ENCODE measurements around the gene KLHL17. TPM values are rescaled to one million over a fixed set of nuclear protein-coding genes. Genes with fewer than 3 reads are reported as not detected.

KLHL17 gene
- total and polyA plus RNA-seq, 10 of the 15 experiments (the other 5 are each of a cell fraction or from before 2014, with no cell fraction given) = 0.03 to 30.6 (median 5.3) TPM

- TF ChIP-seq ELK1 (IDR thresholded peaks at IDR 0.05; ENCODE audit: low read depth, low read length) (no peak), SMAD1 (IDR thresholded peaks at IDR 0.05; ENCODE audit: low read depth, partially characterized antibody) (no peak), EZH2 (IDR thresholded peaks at IDR 0.05; ENCODE audit: borderline replicate concordance, control insufficient read depth, low read depth, low read length) (no peak), SP1 (IDR thresholded peaks at IDR 0.05; ENCODE audit: low read depth, low read length) (no peak), JUNB (IDR thresholded peaks at IDR 0.05) (no peak), MTA2 (IDR thresholded peaks at IDR 0.05; ENCODE audit: low read depth) (no peak), KLF5 (IDR thresholded peaks at IDR 0.05; ENCODE audit: partially characterized antibody) (no peak), CEBPB (IDR thresholded peaks at IDR 0.05; ENCODE audit: borderline replicate concordance in 1 of 2, low read depth in 2 of 2, low read length in 2 of 2) (no peak), ZBTB40 (IDR thresholded peaks at IDR 0.05; ENCODE audit: borderline replicate concordance) (no peak), HDAC6 (IDR thresholded peaks at IDR 0.05; ENCODE audit: unreplicated experiment) (no peak), MYC (IDR thresholded peaks at IDR 0.05; ENCODE audit: insufficient read depth, insufficient read length, insufficient replicate concordance, low read length, severe bottlenecking) (no peak), NRF1 (conservative IDR thresholded peaks at IDR 0.05; ENCODE audit: low read depth, low read length) (no peak), ETV6 (conservative IDR thresholded peaks at IDR 0.05 in 1 of 2, IDR thresholded peaks at IDR 0.05 in 1 of 2; ENCODE audit: borderline replicate concordance in 1 of 2, low read depth in 1 of 2) (no peak), NFXL1 (IDR thresholded peaks at IDR 0.05; ENCODE audit: borderline replicate concordance) (no peak), CUX1 (IDR thresholded peaks at IDR 0.05; ENCODE audit: insufficient replicate concordance, low read depth, low read length) (no peak), MYB (IDR thresholded peaks at IDR 0.05; ENCODE audit: borderline replicate concordance, low read depth, low read length) (no peak), IKZF2 (IDR thresholded peaks at IDR 0.05) (0 out of 4 replicates have a peak, but pooled peaks of 1 of the 2 experiments have one; percentile 19)
These were observed 54.7 kb downstream of the KLHL17 start (continued) for GRCh38 chr1:1014799-1015681.
